ENCODE results near the gene PPM1F. TPM values are rescaled to one million over a fixed set of nuclear protein-coding genes. Genes with fewer than 3 reads are reported as not detected.

PPM1F gene
- total RNA-seq, 1 experiment from 2014 or later: 19.0 TPM

DNA sequence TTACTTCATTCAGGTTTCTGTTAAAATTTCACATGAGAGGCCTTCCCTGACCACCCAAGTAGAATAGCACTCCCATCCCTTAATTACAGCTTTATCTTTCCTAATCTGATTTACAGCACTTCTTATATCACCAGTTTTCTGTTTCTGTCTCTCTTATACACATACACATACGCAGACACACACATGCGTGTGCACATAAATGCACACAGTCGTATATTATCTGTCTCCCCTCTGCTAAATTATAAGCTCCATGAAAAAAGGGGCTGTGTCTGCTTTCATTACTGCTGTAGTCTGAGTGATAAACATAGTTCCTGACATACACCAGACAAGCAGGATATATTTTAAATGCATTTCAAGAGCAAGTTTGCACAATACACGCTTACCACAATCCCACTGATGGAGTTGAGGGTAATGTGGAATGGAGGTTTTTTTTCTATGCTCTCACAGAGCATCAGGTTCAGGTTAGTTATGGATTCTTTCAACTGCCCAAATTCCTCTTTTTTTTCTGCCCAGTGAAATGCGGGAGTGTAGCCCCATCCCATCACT is 43.6 kb upstream of the PPM1F start:
- no peaks in the 10 kb centered on the region for H3K36me3 Mint-ChIP-seq (ENCODE audit: insufficient read depth, unreplicated experiment)
- H3K4me3 Mint-ChIP-seq (ENCODE audit: low read depth, unreplicated experiment): no peak overlapping the region
- intact Hi-C loops (cut with micrococcal nuclease; ENCODE audit: unreplicated experiment): no loop called here
- DNase-seq: no peak
- H3K4me1 Mint-ChIP-seq (ENCODE audit: low read depth, unreplicated experiment): no peaks in the 10 kb centered on the region
- no peak overlapping the region for H3K27ac Mint-ChIP-seq (ENCODE audit: unreplicated experiment)
- CTCF ChIA-PET: no interaction called here
- TF ChIP-seq, protein P1, sequence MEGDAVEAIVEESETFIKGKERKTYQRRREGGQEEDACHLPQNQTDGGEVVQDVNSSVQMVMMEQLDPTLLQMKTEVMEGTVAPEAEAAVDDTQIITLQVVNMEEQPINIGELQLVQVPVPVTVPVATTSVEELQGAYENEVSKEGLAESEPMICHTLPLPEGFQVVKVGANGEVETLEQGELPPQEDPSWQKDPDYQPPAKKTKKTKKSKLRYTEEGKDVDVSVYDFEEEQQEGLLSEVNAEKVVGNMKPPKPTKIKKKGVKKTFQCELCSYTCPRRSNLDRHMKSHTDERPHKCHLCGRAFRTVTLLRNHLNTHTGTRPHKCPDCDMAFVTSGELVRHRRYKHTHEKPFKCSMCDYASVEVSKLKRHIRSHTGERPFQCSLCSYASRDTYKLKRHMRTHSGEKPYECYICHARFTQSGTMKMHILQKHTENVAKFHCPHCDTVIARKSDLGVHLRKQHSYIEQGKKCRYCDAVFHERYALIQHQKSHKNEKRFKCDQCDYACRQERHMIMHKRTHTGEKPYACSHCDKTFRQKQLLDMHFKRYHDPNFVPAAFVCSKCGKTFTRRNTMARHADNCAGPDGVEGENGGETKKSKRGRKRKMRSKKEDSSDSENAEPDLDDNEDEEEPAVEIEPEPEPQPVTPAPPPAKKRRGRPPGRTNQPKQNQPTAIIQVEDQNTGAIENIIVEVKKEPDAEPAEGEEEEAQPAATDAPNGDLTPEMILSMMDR (IDR thresholded peaks at IDR 0.05; ENCODE audit: unreplicated experiment): no peak
- peaks cover 94% of the 10 kb centered on the region for H3K27me3 Mint-ChIP-seq (ENCODE audit: unreplicated experiment)
- H3K9me3 Mint-ChIP-seq (ENCODE audit: low read depth, unreplicated experiment): no peaks in the 10 kb centered on the region
- no TSS peak for BruUV-seq (replicated peaks)

DNA sequence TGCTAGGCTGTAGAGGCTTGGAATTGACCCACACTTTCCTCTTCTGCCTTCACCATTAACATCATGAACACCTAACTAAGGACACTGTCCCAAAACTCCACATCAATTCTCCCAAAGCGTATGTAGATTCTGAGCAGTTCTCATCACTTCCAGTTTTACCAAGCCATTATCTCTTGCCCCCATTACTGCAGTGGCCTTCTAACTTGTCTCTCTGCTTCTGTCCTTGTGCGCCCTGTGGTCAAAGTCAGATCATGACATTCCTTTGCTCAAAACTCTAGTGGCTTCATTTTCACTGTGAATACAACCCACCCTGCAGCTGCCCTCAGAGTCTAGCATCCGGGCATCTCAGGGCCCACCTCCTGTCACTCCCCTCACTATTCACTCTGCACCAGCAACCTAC is 43.0 kb upstream of the PPM1F start:
- H3K4me3 Mint-ChIP-seq (ENCODE audit: low read depth, unreplicated experiment): no peak overlapping the region
- intact Hi-C loops (cut with micrococcal nuclease; ENCODE audit: unreplicated experiment): no loop called here
- no peak overlapping the region for H3K27ac Mint-ChIP-seq (ENCODE audit: unreplicated experiment)
- H3K9me3 Mint-ChIP-seq (ENCODE audit: low read depth, unreplicated experiment): no peaks in the 10 kb centered on the region
- no peaks in the 10 kb centered on the region for H3K4me1 Mint-ChIP-seq (ENCODE audit: low read depth, unreplicated experiment)
- CTCF ChIA-PET: no interaction called here
- peaks cover 94% of the 10 kb centered on the region for H3K27me3 Mint-ChIP-seq (ENCODE audit: unreplicated experiment)
- no peak for DNase-seq
- H3K36me3 Mint-ChIP-seq (ENCODE audit: insufficient read depth, unreplicated experiment): no peaks in the 10 kb centered on the region
- TF ChIP-seq, protein P1 (IDR thresholded peaks at IDR 0.05; ENCODE audit: unreplicated experiment): no peak
- BruUV-seq (replicated peaks): no TSS peak

DNA sequence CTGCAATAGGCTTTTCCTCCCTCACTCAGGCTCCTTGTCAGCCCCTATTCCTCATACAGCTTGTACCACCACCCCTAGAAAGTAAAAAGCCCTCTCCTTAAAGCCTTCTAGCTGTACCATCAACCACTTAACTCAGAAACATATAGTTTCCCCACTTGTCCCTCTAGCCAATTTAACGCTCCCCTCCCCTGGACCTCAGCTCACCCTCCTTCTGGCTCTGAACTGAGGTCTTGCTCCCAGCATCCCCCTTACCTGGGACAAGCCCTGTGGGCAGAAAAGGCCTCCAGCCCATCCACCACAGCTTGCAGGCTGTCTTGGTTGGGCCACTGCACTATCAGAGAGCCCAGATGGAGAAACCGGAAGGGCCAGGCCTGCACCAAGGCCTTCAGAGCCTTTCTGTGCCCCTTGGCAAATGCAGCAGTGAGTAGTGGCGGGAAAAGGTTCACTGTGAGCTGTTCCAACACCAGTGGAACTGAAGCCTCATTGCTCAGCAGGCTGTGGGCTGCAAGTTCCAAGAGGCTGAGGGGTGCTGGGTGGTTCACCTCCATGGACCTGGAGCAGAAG is 42.3 kb upstream of the PPM1F start:
- TF ChIP-seq, protein P1 (IDR thresholded peaks at IDR 0.05; ENCODE audit: unreplicated experiment): no peak
- BruUV-seq (replicated peaks): no TSS peak
- Mint-ChIP-seq H3K4me1 (ENCODE audit: low read depth, unreplicated experiment) (no peaks in the 10 kb centered on the region), H3K27ac (ENCODE audit: unreplicated experiment) (no peak overlapping the region), H3K9me3 (ENCODE audit: low read depth, unreplicated experiment) (no peaks in the 10 kb centered on the region), H3K36me3 (ENCODE audit: insufficient read depth, unreplicated experiment) (no peaks in the 10 kb centered on the region), H3K27me3 (ENCODE audit: unreplicated experiment) (peaks cover 96% of the 10 kb centered on the region), H3K4me3 (ENCODE audit: low read depth, unreplicated experiment) (no peak overlapping the region)
- intact Hi-C loops (cut with micrococcal nuclease; ENCODE audit: unreplicated experiment): no loop called here
- DNase-seq: no peak
- CTCF ChIA-PET: no interaction called here

DNA sequence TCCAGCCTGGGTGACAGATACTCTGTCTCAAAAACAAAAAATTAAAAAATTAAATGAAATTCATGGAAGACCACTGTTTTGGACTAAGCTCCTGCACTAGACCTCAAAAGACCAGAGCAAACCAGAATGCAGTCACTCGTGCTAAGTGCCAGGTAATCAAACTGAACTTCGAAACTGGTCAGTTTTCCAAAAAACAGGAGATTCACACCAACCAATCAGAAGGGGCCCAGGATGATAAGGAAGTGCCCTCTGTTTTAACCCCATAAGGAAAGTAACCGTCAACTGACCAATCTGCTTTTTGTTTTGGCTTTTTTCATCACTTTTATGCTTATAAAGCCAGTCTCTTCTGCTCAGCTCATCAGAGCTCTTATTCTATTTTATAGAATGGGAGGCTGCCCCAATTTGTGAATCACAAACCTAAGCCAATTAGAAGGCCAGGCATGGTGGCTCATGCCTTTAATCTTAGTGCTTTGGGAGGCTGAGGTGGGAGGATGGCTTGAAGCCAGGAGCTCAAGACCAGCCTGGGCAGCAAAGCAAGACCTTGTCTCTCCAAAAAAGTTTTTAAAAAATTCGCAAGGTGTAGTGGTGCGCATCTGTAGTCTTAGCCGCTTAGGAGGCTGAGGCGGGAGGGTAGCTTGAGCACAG is 40.1 kb upstream of the PPM1F start:
- H3K27me3 Mint-ChIP-seq (ENCODE audit: unreplicated experiment): peaks cover 96% of the 10 kb centered on the region
- no peak overlapping the region for H3K4me3 Mint-ChIP-seq (ENCODE audit: low read depth, unreplicated experiment)
- CTCF ChIA-PET: interaction anchor here (0.5 kb wide), 1 partner anchor 14 kb away, joined by 3 read pairs; no protein-coding TSS in a partner anchor
- no peaks in the 10 kb centered on the region for H3K9me3 Mint-ChIP-seq (ENCODE audit: low read depth, unreplicated experiment)
- no peaks in the 10 kb centered on the region for H3K36me3 Mint-ChIP-seq (ENCODE audit: insufficient read depth, unreplicated experiment)
- H3K27ac Mint-ChIP-seq (ENCODE audit: unreplicated experiment): no peak overlapping the region
- TF ChIP-seq, protein P1 (IDR thresholded peaks at IDR 0.05; ENCODE audit: unreplicated experiment): no peak
- BruUV-seq (replicated peaks): no TSS peak
- intact Hi-C loops (cut with micrococcal nuclease; ENCODE audit: unreplicated experiment): no loop called here
- H3K4me1 Mint-ChIP-seq (ENCODE audit: low read depth, unreplicated experiment): no peaks in the 10 kb centered on the region
- DNase-seq: no peak

Measured in Calu3 (cell line).